A673 (cell line): ENCODE data around the gene CHST4. TPM values are rescaled to one million over a fixed set of nuclear protein-coding genes. Genes with fewer than 3 reads are reported as not detected.

Experiments used
- BruUV-seq: library from RNA; stranded (reverse); fragments of 400-500 nt; replicated peaks from 2 replicates; lab custom pipeline; 2021; lab: Mats Ljungman, UMichigan
- CTCF ChIA-PET: fragments of 300-600 bp; sonication (Branson Sonifier 250); formaldehyde crosslinking; loops from one replicate; lab custom pipeline; 2022; ENCODE audit warnings: antibody characterized with exemption; lab: Charles Lee
- POLR2A ChIA-PET: fragments of 300-600 bp; sonication (Branson Sonifier 250); formaldehyde crosslinking; loops from one replicate; lab custom pipeline; 2022; ENCODE audit warnings: antibody characterized with exemption; ENCODE audit not compliant: low non-redundant PET; lab: Charles Lee
- DNase-seq: peaks from one replicate; pipeline ENCODE4 v3.0.0-alpha.2; 2015; ENCODE audit warnings: low spot score
- H3K27ac ChIP-seq: fragments of 200-600 bp; sonication (generic); 2 replicates; pipeline ENCODE4 v1.5.1; 2016; ENCODE audit warnings: mixed run types, low read depth, mild to moderate bottlenecking, mixed read lengths, antibody characterized with exemption, low read length; ENCODE audit not compliant: poor library complexity, severe bottlenecking
- H3K27me3 ChIP-seq: fragments of 200-600 bp; sonication (generic); replicated peaks from 2 replicates; pipeline ENCODE4 v1.6.1; 2017; ENCODE audit warnings: mixed run types, low read depth, mild to moderate bottlenecking, mixed read lengths, antibody characterized with exemption, low read length; ENCODE audit not compliant: insufficient read depth, poor library complexity
- H3K36me3 ChIP-seq: fragments of 200-600 bp; sonication (generic); 2 replicates; pipeline ENCODE4 v1.6.1; 2016; ENCODE audit warnings: mixed run types, mild to moderate bottlenecking, mixed read lengths, antibody characterized with exemption, low read length; ENCODE audit not compliant: insufficient read depth, poor library complexity, severe bottlenecking
- H3K4me1 ChIP-seq: fragments of 200-600 bp; sonication (generic); 2 replicates; pipeline ENCODE4 v1.6.1; 2017; ENCODE audit warnings: mixed run types, mild to moderate bottlenecking, mixed read lengths, antibody characterized with exemption, low read length; ENCODE audit not compliant: insufficient read depth, poor library complexity, severe bottlenecking
- H3K4me3 ChIP-seq: fragments of 200-600 bp; sonication (generic); 2 replicates; pipeline ENCODE4 v1.5.1; 2016; ENCODE audit warnings: low read depth, mixed run types, mild to moderate bottlenecking, mixed read lengths, low read length; ENCODE audit not compliant: poor library complexity, severe bottlenecking
- H3K9me3 ChIP-seq: fragments of 200-600 bp; sonication (generic); 2 replicates; pipeline ENCODE4 v1.6.1; 2016; ENCODE audit warnings: mixed run types, low read depth, mild to moderate bottlenecking, mixed read lengths, antibody characterized with exemption, low read length; ENCODE audit not compliant: poor library complexity, severe bottlenecking
- CTCF ChIP-seq: fragments of 300-800, 200-600 bp; sonication (generic); conservative IDR thresholded peaks from 2 replicates; pipeline ENCODE4 v1.5.1; 2017; ENCODE audit warnings: low read depth, mild to moderate bottlenecking, antibody characterized with exemption, low read length, moderate library complexity, mixed read lengths
- EZH2 ChIP-seq: fragments of 200-600 bp; sonication (generic); IDR thresholded peaks from 2 replicates; pipeline ENCODE4 v1.6.1; 2017; ENCODE audit warnings: borderline replicate concordance, low read depth, mild to moderate bottlenecking, mixed read lengths, antibody characterized with exemption, low read length; ENCODE audit not compliant: poor library complexity, severe bottlenecking
- intact Hi-C: fragments of 100-400 bp; cut with micrococcal nuclease; formaldehyde crosslinking; loops from one replicate; pipeline ENCODE4 v1.10.0; 2022; ENCODE audit not compliant: unreplicated experiment
- total RNA-seq: library from RNA; stranded (reverse); gene quantifications from 2 replicates; pipeline ENCODE4 v1.2.3, GENCODE V29; 2021

Gene CHST4
- total RNA-seq, 1 experiment from 2014 or later: not detected

GRCh38 chr16:71492786-71493185 is 33.4 kb upstream of the CHST4 start:
- H3K27ac ChIP-seq: no peak overlapping the region
- DNase-seq: no peak
- ChIA-PET CTCF (interaction anchor here (0.6 kb wide), 1 partner anchor 104 kb away, joined by 4 read pairs; no protein-coding TSS in a partner anchor), POLR2A (no interaction called here)
- no peaks in the 10 kb centered on the region for H3K4me1 ChIP-seq
- peaks cover 5% of the 10 kb centered on the region for H3K27me3 ChIP-seq
- BruUV-seq: no TSS peak
- intact Hi-C loops: no loop called here
- TF ChIP-seq EZH2 (no peak), CTCF (no peak)
- no peaks in the 10 kb centered on the region for H3K9me3 ChIP-seq
- H3K4me3 ChIP-seq: no peak overlapping the region
- no peaks in the 10 kb centered on the region for H3K36me3 ChIP-seq

GRCh38 chr16:71493213-71493612 is 33.0 kb upstream of the CHST4 start:
- H3K4me3 ChIP-seq: no peak overlapping the region
- no peaks in the 10 kb centered on the region for H3K4me1 ChIP-seq
- no peaks in the 10 kb centered on the region for H3K9me3 ChIP-seq
- POLR2A ChIA-PET: no interaction called here
- no peak overlapping the region for H3K27ac ChIP-seq
- intact Hi-C loops: no loop called here
- DNase-seq: no peak
- H3K27me3 ChIP-seq: peaks cover 5% of the 10 kb centered on the region
- BruUV-seq: no TSS peak
- TF ChIP-seq CTCF (no peak), EZH2 (no peak)
- no peaks in the 10 kb centered on the region for H3K36me3 ChIP-seq
- CTCF ChIA-PET: interaction anchor here (0.6 kb wide), 1 partner anchor 104 kb away, joined by 4 read pairs; no protein-coding TSS in a partner anchor

- DNase-seq: no peak
- no TSS peak for BruUV-seq
- ChIA-PET CTCF (interaction anchor here (0.7 kb wide), 1 partner anchor 86 kb away, joined by 3 read pairs; no protein-coding TSS in a partner anchor), POLR2A (no interaction called here)
- TF ChIP-seq CTCF (no peak), EZH2 (no peak)
- H3K4me3 ChIP-seq: no peak overlapping the region
- H3K27ac ChIP-seq: no peak overlapping the region
- no peaks in the 10 kb centered on the region for H3K4me1 ChIP-seq
- intact Hi-C loops: no loop called here
- H3K36me3 ChIP-seq: no peaks in the 10 kb centered on the region
- H3K27me3 ChIP-seq: peaks cover 5% of the 10 kb centered on the region
- H3K9me3 ChIP-seq: no peaks in the 10 kb centered on the region
Observed at GRCh38 chr16:71498031-71498430, 28.2 kb upstream of the CHST4 start.
